OCI-LY7 (cell line): ENCODE data around the gene BEND7. TPM values are rescaled to one million over a fixed set of nuclear protein-coding genes. Genes with fewer than 3 reads are reported as not detected.

Experiments
- BruUV-seq: library from RNA; stranded (reverse); fragments of 400-500 nt; replicated peaks from 2 replicates; lab custom pipeline; 2021; lab: Mats Ljungman, UMichigan
- CTCF ChIA-PET: fragments of 300-600 bp; sonication (Branson Sonifier 250); formaldehyde crosslinking; loops from one replicate; lab custom pipeline; 2022; ENCODE audit warnings: antibody characterized with exemption; ENCODE audit not compliant: unreplicated experiment; lab: Charles Lee
- POLR2A ChIA-PET: fragments of 300-600 bp; sonication (Branson Sonifier 250); formaldehyde crosslinking; loops from one replicate; lab custom pipeline; 2022; ENCODE audit warnings: antibody characterized with exemption; lab: Charles Lee
- DNase-seq: peaks from one replicate; pipeline ENCODE4 v3.0.0-alpha.2; 2015; ENCODE audit warnings: low spot score
- H2AFZ ChIP-seq: fragments of 200-600 bp; sonication (generic), shearing (Covaris generic); 2 replicates; pipeline ENCODE4 v1.6.1; 2014; ENCODE audit warnings: mild to moderate bottlenecking, antibody characterized with exemption, low read length, moderate library complexity
- H3K27ac ChIP-seq: fragments of 200-600 bp; sonication (generic); 2 replicates; pipeline ENCODE4 v1.5.1; 2014; ENCODE audit warnings: mixed run types, low read depth, mild to moderate bottlenecking, moderate library complexity, low read length, inconsistent platforms; ENCODE audit not compliant: poor library complexity, severe bottlenecking
- H3K36me3 ChIP-seq: fragments of 200-600 bp; sonication (generic); 2 replicates; pipeline ENCODE4 v1.6.1; 2014; ENCODE audit warnings: mild to moderate bottlenecking, antibody characterized with exemption, low read length, moderate library complexity, mixed read lengths; ENCODE audit not compliant: insufficient read depth
- H3K4me1 ChIP-seq: fragments of 200-600 bp; sonication (generic); 2 replicates; pipeline ENCODE4 v1.5.1; 2014; ENCODE audit warnings: mild to moderate bottlenecking, low read length; ENCODE audit not compliant: insufficient read depth, poor library complexity, severe bottlenecking
- H3K4me2 ChIP-seq: fragments of 200-600 bp; sonication (generic); 2 replicates; pipeline ENCODE4 v1.6.1; 2014; ENCODE audit warnings: mild to moderate bottlenecking, low read length
- H3K4me3 ChIP-seq: fragments of 200-600 bp; sonication (generic); 2 replicates; pipeline ENCODE4 v1.5.1; 2014; ENCODE audit warnings: mild to moderate bottlenecking, low read depth, low read length; ENCODE audit not compliant: poor library complexity, severe bottlenecking
- H3K79me2 ChIP-seq: fragments of 200-600 bp; sonication (generic); 2 replicates; pipeline ENCODE4 v1.6.1; 2016; ENCODE audit warnings: low read depth, mild to moderate bottlenecking, low read length, moderate library complexity, mixed read lengths; ENCODE audit not compliant: insufficient read depth
- H3K9me2 ChIP-seq: fragments of 200-600 bp; sonication (generic); 2 replicates; pipeline ENCODE4 v1.6.1; 2016; ENCODE audit warnings: mild to moderate bottlenecking, low read length, mixed read lengths; ENCODE audit not compliant: insufficient read depth
- H3K9me3 ChIP-seq: fragments of 200-600 bp; sonication (generic); 2 replicates; pipeline ENCODE4 v1.6.1; 2014; ENCODE audit warnings: mild to moderate bottlenecking, mixed run types, low read length, mixed read lengths
- H4K20me1 ChIP-seq: fragments of 200-600 bp; sonication (generic); 2 replicates; pipeline ENCODE4 v1.6.1; 2014; ENCODE audit warnings: mild to moderate bottlenecking, antibody characterized with exemption, low read length, moderate library complexity, mixed read lengths; ENCODE audit not compliant: insufficient read depth
- CTCF ChIP-seq: fragments of 200-600 bp; sonication (generic); conservative IDR thresholded peaks from 2 replicates; pipeline ENCODE4 v1.5.1; 2014; ENCODE audit warnings: mild to moderate bottlenecking, antibody characterized with exemption, low read length, moderate library complexity, mixed read lengths
- EZH2phosphoT487 ChIP-seq: fragments of 200-600 bp; sonication (generic); IDR thresholded peaks from 2 replicates; pipeline ENCODE4 v1.6.1; 2018; ENCODE audit warnings: low read depth, borderline replicate concordance, mild to moderate bottlenecking, mixed run types, antibody characterized with exemption, low read length, moderate library complexity, mixed read lengths
- intact Hi-C: fragments of 100-400 bp; cut with micrococcal nuclease; formaldehyde crosslinking; loops from one replicate; pipeline ENCODE4 v1.10.0; 2022; ENCODE audit not compliant: unreplicated experiment
- total RNA-seq, 2 experiments: library from RNA; depleted of rRNA in 1 of 2; stranded (reverse); fragments of >200 nt in 1 of 2; shearing (Covaris generic) in 1 of 2; gene quantifications; 2 replicates each; pipeline ENCODE4 v1.2.3, GENCODE V29; 2014 to 2022

Gene BEND7
- total RNA-seq, 2 experiments from 2014 or later, result not detected

GRCh38 chr10:13527864-13528122, 1.0 kb downstream of the BEND7 start:
- H2AFZ ChIP-seq, result no peak overlapping the region
- BruUV-seq, result no TSS peak
- no peaks in the 10 kb centered on the region for H3K9me2 ChIP-seq
- intact Hi-C loops, result no loop called here
- H4K20me1 ChIP-seq, result no peaks in the 10 kb centered on the region
- no peaks in the 10 kb centered on the region for H3K9me3 ChIP-seq
- TF ChIP-seq EZH2phosphoT487 (no peak), CTCF (no peak)
- no peak overlapping the region for H3K4me2 ChIP-seq
- no peaks in the 10 kb centered on the region for H3K79me2 ChIP-seq
- no peaks in the 10 kb centered on the region for H3K4me1 ChIP-seq
- DNase-seq, result no peak
- CTCF ChIA-PET, result no interaction called here
- POLR2A ChIA-PET, result no interaction called here
- H3K27ac ChIP-seq, result no peak overlapping the region
- no peak overlapping the region for H3K4me3 ChIP-seq
- H3K36me3 ChIP-seq, result no peaks in the 10 kb centered on the region

GRCh38 chr10:13526948-13527863, 1.6 kb downstream of the BEND7 start:
- Histone ChIP-seq H3K4me3 (no peak overlapping the region), H3K27ac (no peak overlapping the region), H2AFZ (no peak overlapping the region), H3K9me3 (no peaks in the 10 kb centered on the region), H3K4me1 (no peaks in the 10 kb centered on the region), H4K20me1 (no peaks in the 10 kb centered on the region), H3K4me2 (no peak overlapping the region), H3K9me2 (no peaks in the 10 kb centered on the region), H3K79me2 (no peaks in the 10 kb centered on the region), H3K36me3 (no peaks in the 10 kb centered on the region)
- BruUV-seq, result no TSS peak
- CTCF ChIA-PET, result no interaction called here
- no peak for DNase-seq
- intact Hi-C loops, result no loop called here
- POLR2A ChIA-PET, result no interaction called here
- TF ChIP-seq EZH2phosphoT487, result no peak
- no peak for TF ChIP-seq CTCF

GRCh38 chr10:13525663-13526062, 3.2 kb downstream of the BEND7 start:
- no peaks in the 10 kb centered on the region for H4K20me1 ChIP-seq
- TF ChIP-seq EZH2phosphoT487 (no peak), CTCF (no peak)
- H3K27ac ChIP-seq, result no peak overlapping the region
- BruUV-seq, result no TSS peak
- H3K9me2 ChIP-seq, result no peaks in the 10 kb centered on the region
- no peaks in the 10 kb centered on the region for H3K4me1 ChIP-seq
- no peaks in the 10 kb centered on the region for H3K36me3 ChIP-seq
- H3K4me2 ChIP-seq, result no peak overlapping the region
- CTCF ChIA-PET, result no interaction called here
- H3K4me3 ChIP-seq, result no peak overlapping the region
- H3K9me3 ChIP-seq, result no peaks in the 10 kb centered on the region
- no peak overlapping the region for H2AFZ ChIP-seq
- no peaks in the 10 kb centered on the region for H3K79me2 ChIP-seq
- POLR2A ChIA-PET, result no interaction called here
- intact Hi-C loops, result no loop called here
- DNase-seq, result no peak
